Common myeloid progenitor, CD34-positive (primary cell): Measurements from ENCODE around the gene PRRX1.

Source experiments
- CTCF ChIA-PET: fragments of 350-600 bp; sonication (Branson Sonifier 250); formaldehyde crosslinking; loops from one replicate; lab custom pipeline; 2021; ENCODE audit warnings: antibody characterized with exemption; lab: Charles Lee
- POLR2A ChIA-PET: fragments of 350-600 bp; sonication (Branson Sonifier 250); formaldehyde crosslinking; loops from one replicate; lab custom pipeline; 2021; ENCODE audit warnings: antibody characterized with exemption; lab: Charles Lee
- DNase-seq, 3 donors: peaks; one replicate each; pipeline versions ENCODE4 v3.0.0 to v3.0.0-alpha.2; 2013
- H3K27ac ChIP-seq, 2 experiments: 1 replicate in 1 of 2; 2 replicates in 1 of 2; pipeline ENCODE4 v1.7.0; 2013; ENCODE audit warnings: inconsistent platforms in 2 of 2, low read length in 2 of 2, mild to moderate bottlenecking in 2 of 2, low read depth in 1 of 2, moderate library complexity in 1 of 2; ENCODE audit not compliant: severe bottlenecking in 2 of 2, insufficient read depth in 1 of 2, poor library complexity in 1 of 2
- H3K27me3 ChIP-seq, 5 experiments: replicated peaks in 2 of 5; 1 replicate in 3 of 5; 2 replicates in 2 of 5; pipeline versions ENCODE4 v1.6.1 to v1.7.0; 2013; ENCODE audit warnings: low read length in 4 of 5, mild to moderate bottlenecking in 2 of 5, moderate library complexity in 2 of 5, inconsistent platforms in 1 of 5; ENCODE audit not compliant: insufficient read depth in 5 of 5, control insufficient read depth in 4 of 5
- H3K36me3 ChIP-seq, 4 experiments: 1 replicate in 2 of 4; 2 replicates in 2 of 4; pipeline versions ENCODE4 v1.6.1 to v1.7.0; 2013; ENCODE audit warnings: low read length in 3 of 4, control low read depth in 1 of 4, mild to moderate bottlenecking in 1 of 4; ENCODE audit not compliant: control insufficient read depth in 4 of 4, insufficient read depth in 4 of 4
- H3K4me1 ChIP-seq, 4 experiments: 1 replicate in 3 of 4; 2 replicates in 1 of 4; pipeline versions ENCODE4 v1.6.1 to v1.7.1; 2013; ENCODE audit warnings: low read length in 3 of 4, mild to moderate bottlenecking in 3 of 4, control low read depth in 1 of 4, inconsistent platforms in 1 of 4, moderate library complexity in 1 of 4; ENCODE audit not compliant: control insufficient read depth in 4 of 4, insufficient read depth in 4 of 4; ENCODE audit errors: control extremely low read depth in 1 of 4
- H3K4me3 ChIP-seq, 7 experiments: 1 replicate in 4 of 7; 2 replicates in 3 of 7; pipeline versions ENCODE4 v1.5.1 to v1.7.0; 2013; ENCODE audit warnings: mild to moderate bottlenecking in 7 of 7, low read length in 6 of 7, moderate library complexity in 6 of 7, inconsistent platforms in 2 of 7, low read depth in 2 of 7, control low read depth in 1 of 7; ENCODE audit not compliant: insufficient read depth in 4 of 7, control insufficient read depth in 1 of 7; ENCODE audit errors: extremely low read depth in 1 of 7
- H3K9me3 ChIP-seq, 5 experiments: 1 replicate in 4 of 5; 2 replicates in 1 of 5; pipeline versions ENCODE4 v1.6.1 to v1.7.1; 2013; ENCODE audit warnings: low read length in 4 of 5, mild to moderate bottlenecking in 2 of 5, inconsistent platforms in 1 of 5, low read depth in 1 of 5, moderate library complexity in 1 of 5; ENCODE audit not compliant: control insufficient read depth in 4 of 5, insufficient read depth in 2 of 5; ENCODE audit errors: control extremely low read depth in 1 of 5
- WGBS: methylation state at CpG from one replicate; pipeline ENCODE4 v1.1.5; 2013; ENCODE audit not compliant: insufficient coverage; 5-methylcytosine and 5-hydroxymethylcytosine counted together

The PRRX1 gene

GRCh38 chr1:170686291-170686690 is 22.4 kb downstream of the PRRX1 start:
- no peak overlapping the region for H3K27ac ChIP-seq
- H3K9me3 ChIP-seq = no peaks in the 10 kb centered on the region
- ChIA-PET POLR2A (no interaction called here), CTCF (interaction anchor here (0.6 kb wide), 2 partner anchors 125 to 242 kb away, joined by 3 to 4 read pairs; no protein-coding TSS in a partner anchor)
- 94% methylated on average over 2 of the region's 8 CpGs for WGBS
- H3K4me3 ChIP-seq = no peak overlapping the region
- DNase-seq = no peak
- H3K4me1 ChIP-seq = no peaks in the 10 kb centered on the region
- peaks cover 2 to 16% (median 7%) of the 10 kb centered on the region in 5 experiments for H3K27me3 ChIP-seq
- H3K36me3 ChIP-seq = no peaks in the 10 kb centered on the region

DNA sequence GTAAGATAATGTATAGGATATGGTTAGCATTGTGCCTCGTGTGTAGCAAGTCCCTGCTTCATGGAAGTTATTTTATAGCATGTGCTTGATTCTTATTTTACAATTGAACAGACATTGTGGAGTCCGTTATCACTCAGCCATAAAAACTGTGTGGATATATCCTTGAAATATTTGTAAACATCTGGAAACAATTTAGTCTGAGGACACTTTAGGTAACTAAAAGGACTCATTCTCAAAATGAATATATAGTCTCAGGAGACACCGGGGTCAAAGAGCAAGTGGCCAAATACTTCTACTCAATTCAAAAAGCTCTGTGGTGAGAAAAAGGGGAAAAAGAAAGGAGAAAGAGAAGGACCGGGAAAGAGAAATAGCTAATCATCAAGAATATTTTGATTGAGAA is 23.7 kb downstream of the PRRX1 start:
- Histone ChIP-seq H3K27me3 (peaks cover 2 to 17% (median 7%) of the 10 kb centered on the region in 5 experiments), H3K27ac (no peak overlapping the region), H3K9me3 (no peaks in the 10 kb centered on the region), H3K4me1 (no peaks in the 10 kb centered on the region), H3K36me3 (no peaks in the 10 kb centered on the region), H3K4me3 (no peak overlapping the region)
- CTCF ChIA-PET = interaction anchor here (1.5 kb wide), 1 partner anchor 15 kb away, joined by 5 read pairs; no protein-coding TSS in a partner anchor
- no peak for DNase-seq
- WGBS = no CpG with 5 or more reads among the region's 4 CpGs
- POLR2A ChIA-PET = no interaction called here

GRCh38 chr1:170691258-170691657 is 27.3 kb downstream of the PRRX1 start:
- DNase-seq = no peak
- Histone ChIP-seq H3K4me3 (no peak overlapping the region), H3K27me3 (peaks cover 0 to 5% (median 5%) of the 10 kb centered on the region in 5 experiments), H3K4me1 (no peaks in the 10 kb centered on the region), H3K9me3 (no peaks in the 10 kb centered on the region), H3K36me3 (no peaks in the 10 kb centered on the region), H3K27ac (no peak overlapping the region)
- POLR2A ChIA-PET = no interaction called here
- CTCF ChIA-PET = no interaction called here

- ChIA-PET POLR2A (no interaction called here), CTCF (no interaction called here)
- Histone ChIP-seq H3K27ac (no peak overlapping the region), H3K36me3 (no peaks in the 10 kb centered on the region), H3K4me1 (no peaks in the 10 kb centered on the region), H3K4me3 (no peak overlapping the region), H3K27me3 (peaks cover 0 to 5% (median 2%) of the 10 kb centered on the region in 5 experiments), H3K9me3 (no peaks in the 10 kb centered on the region)
- no peak for DNase-seq
- 69% methylated on average over 2 of the region's 2 CpGs for WGBS
Observed at GRCh38 chr1:170692866-170693575, 29.1 kb downstream of the PRRX1 start.

- Histone ChIP-seq H3K9me3 (no peaks in the 10 kb centered on the region), H3K27ac (no peak overlapping the region), H3K4me1 (no peaks in the 10 kb centered on the region), H3K27me3 (peaks cover 0 to 5% (median 2%) of the 10 kb centered on the region in 5 experiments), H3K4me3 (no peak overlapping the region), H3K36me3 (no peaks in the 10 kb centered on the region)
- ChIA-PET POLR2A (no interaction called here), CTCF (no interaction called here)
- 100% methylated on average over 2 of the region's 6 CpGs for WGBS
- no peak for DNase-seq
Observed at GRCh38 chr1:170694172-170694926, 30.4 kb downstream of the PRRX1 start.

GRCh38 chr1:170695955-170696590 is 32.1 kb downstream of the PRRX1 start:
- Histone ChIP-seq H3K27me3 (peaks cover 0 to 3% (median 2%) of the 10 kb centered on the region in 5 experiments), H3K27ac (no peak overlapping the region), H3K4me1 (no peaks in the 10 kb centered on the region), H3K4me3 (no peak overlapping the region), H3K36me3 (no peaks in the 10 kb centered on the region), H3K9me3 (no peaks in the 10 kb centered on the region)
- POLR2A ChIA-PET = no interaction called here
- no CpG with 5 or more reads among the region's 6 CpGs for WGBS
- CTCF ChIA-PET = no interaction called here
- DNase-seq = no peak
